Muscle layer of duodenum (tissue), 2 donors: ENCODE data around the gene SPAG7.

Experiments used
- H3K27ac ChIP-seq: one replicate; pipeline ENCODE4 v1.7.0; 2013; ENCODE audit warnings: mild to moderate bottlenecking, low read length
- H3K27me3 ChIP-seq: one replicate; pipeline ENCODE4 v1.7.0; 2013; ENCODE audit warnings: low read depth, mild to moderate bottlenecking, control low read depth, low read length
- H3K36me3 ChIP-seq, 2 donors: one replicate each; pipeline ENCODE4 v1.7.0; 2013; ENCODE audit warnings: low read length in 2 of 2, control low read depth in 1 of 2, mild to moderate bottlenecking in 1 of 2; ENCODE audit not compliant: insufficient read depth in 2 of 2, control insufficient read depth in 1 of 2
- H3K4me1 ChIP-seq, 2 donors: one replicate each; pipeline ENCODE4 v1.7.0; 2013; ENCODE audit warnings: low read length in 2 of 2, mild to moderate bottlenecking in 2 of 2, control low read depth in 1 of 2, moderate library complexity in 1 of 2; ENCODE audit not compliant: insufficient read depth in 2 of 2, control insufficient read depth in 1 of 2
- H3K4me3 ChIP-seq, 2 donors: one replicate each; pipeline ENCODE4 v1.7.0; 2013; ENCODE audit warnings: low read length in 2 of 2, low read depth in 1 of 2, mild to moderate bottlenecking in 1 of 2
- H3K9me3 ChIP-seq, 2 donors: one replicate each; pipeline ENCODE4 v1.7.0; 2013; ENCODE audit warnings: low read length in 2 of 2, control low read depth in 1 of 2, mild to moderate bottlenecking in 1 of 2; ENCODE audit not compliant: control insufficient read depth in 1 of 2
- donor health status: healthy.

Gene SPAG7

DNA sequence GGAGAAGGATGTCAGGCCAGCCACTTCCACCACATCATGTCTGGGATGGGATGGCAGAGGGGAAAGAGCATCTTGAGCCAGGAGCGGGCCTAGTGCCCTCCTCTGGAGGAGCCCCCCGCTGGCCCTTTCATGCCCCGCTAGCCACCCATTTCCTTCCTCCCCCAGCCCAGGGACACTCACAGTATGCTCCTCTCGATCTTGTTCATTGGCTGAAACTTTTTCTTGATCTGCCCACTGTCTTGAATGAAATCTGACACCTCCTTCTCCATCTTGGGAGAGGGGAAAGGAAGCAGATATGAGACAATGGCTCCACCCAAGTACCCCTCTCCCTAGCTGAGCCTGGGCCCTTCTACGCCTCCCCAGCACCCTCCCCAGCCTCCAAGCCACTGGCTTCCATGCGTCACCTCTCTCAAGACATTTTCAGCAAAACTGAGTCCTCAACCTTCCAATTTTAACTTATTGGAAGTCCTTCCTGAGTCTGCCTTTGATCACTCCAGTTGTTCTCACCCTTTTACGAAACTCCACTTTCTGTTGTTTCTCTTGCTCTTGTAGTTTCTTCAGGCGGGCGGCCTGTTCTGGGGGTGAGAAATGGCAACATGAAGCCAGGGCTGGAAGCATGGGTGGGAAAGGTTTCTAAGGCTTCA is 7.2 kb downstream of the SPAG7 start:
- Histone ChIP-seq H3K27me3 (no peaks in the 10 kb centered on the region), H3K4me1 (peaks cover 0 to 2% of the 10 kb centered on the region in 2 donors), H3K36me3 (peaks cover 13 to 29% of the 10 kb centered on the region in 2 donors), H3K27ac (no peak overlapping the region), H3K4me3 (no peak overlapping the region), H3K9me3 (no peaks in the 10 kb centered on the region)

DNA sequence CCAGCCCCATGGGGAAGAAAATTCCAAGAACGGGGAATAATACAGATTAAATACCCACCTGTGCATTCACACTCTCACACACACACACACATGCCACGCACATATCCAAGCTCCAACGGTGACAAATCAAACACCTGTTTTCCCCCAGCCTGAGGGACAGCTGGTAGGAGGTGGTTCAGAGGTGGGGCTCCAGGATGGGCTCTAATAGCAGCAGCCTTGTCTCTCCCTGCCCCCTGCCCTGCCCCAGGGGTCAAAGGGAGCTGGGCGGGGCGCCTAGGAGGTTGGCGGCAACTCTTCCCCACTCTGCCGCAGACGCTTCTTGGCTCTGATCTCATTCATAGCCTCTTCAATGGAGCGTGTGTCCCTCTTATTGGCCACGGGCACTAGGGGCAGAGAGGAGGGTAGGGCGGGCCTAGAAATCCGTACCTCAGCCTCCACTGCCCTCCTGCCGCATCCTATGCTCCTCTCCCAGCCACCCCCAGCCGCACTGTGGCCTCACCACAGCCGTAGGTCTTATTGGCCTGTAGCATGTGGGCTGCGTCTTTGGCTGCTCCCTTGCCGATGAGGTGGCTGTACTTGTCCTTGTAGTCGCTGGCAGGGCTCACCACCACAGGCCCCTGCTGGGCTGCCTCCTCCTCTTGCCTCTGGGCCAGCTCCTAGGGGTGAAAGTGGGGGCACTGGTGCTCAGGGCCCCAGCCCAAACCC is 8.2 kb downstream of the SPAG7 start:
- Histone ChIP-seq H3K9me3 (no peaks in the 10 kb centered on the region), H3K4me1 (no peaks in the 10 kb centered on the region), H3K27ac (no peak overlapping the region), H3K4me3 (no peak overlapping the region), H3K27me3 (no peaks in the 10 kb centered on the region), H3K36me3 (peaks cover 13 to 29% of the 10 kb centered on the region in 2 donors)

DNA sequence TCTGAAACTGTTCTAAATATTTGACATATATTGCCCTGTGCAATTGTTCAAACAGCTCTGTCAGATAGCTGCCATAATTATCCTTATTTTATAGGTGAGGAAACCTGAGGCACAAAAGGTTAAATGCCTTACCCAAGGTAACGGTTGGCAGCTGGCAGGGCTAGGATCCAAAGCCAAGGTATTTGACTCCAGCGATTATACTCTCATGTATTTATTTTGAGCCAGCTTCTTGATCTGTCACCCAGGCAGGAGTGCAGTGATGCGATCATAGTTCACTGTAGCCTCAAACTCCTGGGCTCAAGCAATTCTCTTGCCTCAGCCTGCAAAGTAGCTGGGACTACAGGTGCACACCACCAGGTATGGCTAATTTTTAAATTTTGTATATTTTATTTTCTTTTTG is 9.5 kb downstream of the SPAG7 start:
- no peaks in the 10 kb centered on the region for H3K27me3 ChIP-seq
- no peak overlapping the region for H3K27ac ChIP-seq
- peaks cover 13 to 29% of the 10 kb centered on the region in 2 donors for H3K36me3 ChIP-seq
- H3K4me1 ChIP-seq, result no peaks in the 10 kb centered on the region
- no peaks in the 10 kb centered on the region for H3K9me3 ChIP-seq
- H3K4me3 ChIP-seq, result no peak overlapping the region

DNA sequence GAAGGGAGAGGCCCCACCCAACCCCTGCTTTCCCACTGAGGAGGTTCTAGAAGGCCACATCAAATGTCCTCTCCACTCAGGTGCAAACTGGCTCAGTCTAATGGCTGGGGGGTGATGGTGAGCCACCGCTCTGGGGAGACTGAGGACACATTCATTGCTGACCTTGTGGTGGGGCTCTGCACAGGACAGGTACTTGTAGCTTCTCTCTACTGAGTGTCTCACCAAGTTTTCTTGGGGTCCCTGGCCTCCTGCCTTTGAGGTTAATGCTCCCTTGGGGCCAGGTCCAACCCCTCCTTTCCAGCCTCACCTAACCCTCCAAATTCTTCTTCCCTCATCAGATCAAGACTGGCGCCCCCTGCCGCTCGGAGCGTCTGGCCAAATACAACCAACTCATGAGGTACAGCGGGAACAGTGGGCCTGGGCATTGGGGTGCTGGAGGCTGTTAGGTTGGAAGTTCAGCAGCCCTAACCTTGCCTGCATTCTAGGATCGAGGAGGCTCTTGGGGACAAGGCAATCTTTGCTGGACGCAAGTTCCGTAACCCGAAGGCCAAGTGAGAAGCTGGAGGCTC is 11.0 kb downstream of the SPAG7 start:
- Histone ChIP-seq H3K4me1 (no peaks in the 10 kb centered on the region), H3K4me3 (no peak overlapping the region), H3K27me3 (no peaks in the 10 kb centered on the region), H3K36me3 (peaks cover 13 to 29% of the 10 kb centered on the region in 2 donors), H3K9me3 (no peaks in the 10 kb centered on the region), H3K27ac (no peak overlapping the region)

DNA sequence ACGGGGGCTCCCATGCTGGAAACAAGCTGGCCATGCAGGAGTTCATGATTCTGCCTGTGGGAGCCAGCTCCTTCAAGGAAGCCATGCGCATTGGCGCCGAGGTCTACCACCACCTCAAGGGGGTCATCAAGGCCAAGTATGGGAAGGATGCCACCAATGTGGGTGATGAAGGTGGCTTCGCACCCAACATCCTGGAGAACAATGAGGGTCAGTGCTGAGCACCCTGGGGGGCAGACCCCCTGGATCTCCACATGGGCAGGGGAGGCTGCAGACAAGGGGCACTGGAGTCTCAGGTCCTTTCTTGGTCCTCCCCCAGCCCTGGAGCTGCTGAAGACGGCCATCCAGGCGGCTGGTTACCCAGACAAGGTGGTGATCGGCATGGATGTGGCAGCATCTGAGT is 12.5 kb downstream of the SPAG7 start:
- Histone ChIP-seq H3K27me3 (no peaks in the 10 kb centered on the region), H3K9me3 (no peaks in the 10 kb centered on the region), H3K36me3 (peaks cover 4 to 20% of the 10 kb centered on the region in 2 donors), H3K4me1 (peaks cover 11 to 14% of the 10 kb centered on the region in 2 donors), H3K4me3 (no peak overlapping the region), H3K27ac (no peak overlapping the region)

DNA sequence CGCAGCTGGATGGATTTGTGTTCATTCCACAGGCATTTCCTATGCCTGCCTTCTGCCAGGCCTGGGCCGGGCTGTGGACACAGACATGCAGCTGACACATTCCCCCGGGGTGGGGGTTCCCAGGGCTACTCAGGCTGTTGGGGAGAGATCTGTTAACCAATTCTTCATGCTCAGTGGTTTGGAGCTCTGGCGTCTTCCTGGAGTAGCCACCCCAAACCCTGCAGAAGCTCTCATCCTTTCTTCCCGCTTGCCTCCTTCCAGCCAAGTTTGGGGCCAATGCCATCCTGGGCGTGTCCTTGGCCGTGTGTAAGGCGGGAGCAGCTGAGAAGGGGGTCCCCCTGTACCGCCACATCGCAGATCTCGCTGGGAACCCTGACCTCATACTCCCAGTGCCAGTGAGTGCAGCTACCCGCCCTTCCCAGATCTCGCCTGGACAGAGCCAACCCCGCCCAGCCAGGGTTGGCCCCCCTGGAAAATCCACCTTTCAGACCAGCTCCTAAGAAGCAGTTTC is 14.1 kb downstream of the SPAG7 start:
- Histone ChIP-seq H3K4me3 (no peak overlapping the region), H3K36me3 (peaks cover 0 to 6% of the 10 kb centered on the region in 2 donors), H3K27ac (no peak overlapping the region), H3K4me1 (peaks cover 11 to 15% of the 10 kb centered on the region in 2 donors), H3K27me3 (no peaks in the 10 kb centered on the region), H3K9me3 (no peaks in the 10 kb centered on the region)

DNA sequence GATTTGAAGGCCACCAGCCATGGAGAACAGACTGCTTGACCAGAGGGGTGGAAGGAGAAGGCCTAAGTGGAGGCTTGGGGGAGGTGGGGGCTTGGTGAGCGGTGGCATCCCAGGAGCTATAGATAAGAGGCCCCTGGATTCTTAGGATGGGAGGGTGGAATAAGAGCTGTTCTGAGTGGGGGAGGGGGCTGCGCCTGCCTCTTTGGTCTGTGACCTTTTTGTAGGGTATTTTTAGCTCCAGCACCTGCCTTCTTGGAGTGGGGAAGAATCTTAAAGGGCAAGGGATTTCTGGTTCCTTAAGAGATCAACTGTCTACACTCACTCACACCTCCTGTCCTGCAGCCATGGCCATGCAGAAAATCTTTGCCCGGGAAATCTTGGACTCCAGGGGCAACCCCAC is 16.1 kb downstream of the SPAG7 start:
- H3K36me3 ChIP-seq, result peaks cover under 1 to 5% of the 10 kb centered on the region in 2 donors
- H3K4me3 ChIP-seq, result no peak overlapping the region
- peaks cover 11 to 21% of the 10 kb centered on the region in 2 donors for H3K4me1 ChIP-seq
- no peaks in the 10 kb centered on the region for H3K27me3 ChIP-seq
- H3K9me3 ChIP-seq, result no peaks in the 10 kb centered on the region
- H3K27ac ChIP-seq, result no peak overlapping the region

DNA sequence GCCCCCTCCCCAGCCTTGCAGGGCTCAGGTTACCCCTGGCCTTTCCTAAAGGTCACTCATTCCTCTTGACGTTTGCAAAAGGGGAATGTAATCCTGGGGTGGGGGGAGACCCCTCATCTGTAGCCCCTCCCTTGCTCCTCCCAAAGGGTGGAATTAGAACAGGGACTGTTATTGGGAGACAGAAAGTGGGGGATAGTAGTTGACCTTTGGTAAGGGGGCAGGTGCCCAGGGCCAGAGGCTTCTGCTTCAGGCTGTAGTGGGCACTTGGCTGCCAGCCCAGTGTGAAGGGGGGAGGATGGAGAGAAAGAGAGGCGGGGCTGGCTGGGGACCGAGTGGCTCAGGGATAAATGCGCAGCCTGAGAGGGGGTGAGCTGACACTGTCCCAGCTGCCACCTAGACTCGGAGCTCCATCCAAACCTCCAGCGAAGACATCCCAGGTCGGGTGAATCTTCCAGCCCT is 16.8 kb downstream of the SPAG7 start, which contains the start of gene ENO3:
Gene ENO3, plus strand, starts transcription at position 374 of the 459 bp plus-strand sequence. CDS start 711 bp downstream, outside the sequence.
- Histone ChIP-seq H3K36me3 (peaks cover 5 to 10% of the 10 kb centered on the region in 2 donors), H3K4me3 (peak within 1 kb of the TSS; percentile 44 to 97), H3K4me1 (peaks cover 16 to 28% of the 10 kb centered on the region in 2 donors), H3K9me3 (no peaks in the 10 kb centered on the region), H3K27me3 (no peaks in the 10 kb centered on the region), H3K27ac (peak within 1 kb of the TSS; percentile 79)

DNA sequence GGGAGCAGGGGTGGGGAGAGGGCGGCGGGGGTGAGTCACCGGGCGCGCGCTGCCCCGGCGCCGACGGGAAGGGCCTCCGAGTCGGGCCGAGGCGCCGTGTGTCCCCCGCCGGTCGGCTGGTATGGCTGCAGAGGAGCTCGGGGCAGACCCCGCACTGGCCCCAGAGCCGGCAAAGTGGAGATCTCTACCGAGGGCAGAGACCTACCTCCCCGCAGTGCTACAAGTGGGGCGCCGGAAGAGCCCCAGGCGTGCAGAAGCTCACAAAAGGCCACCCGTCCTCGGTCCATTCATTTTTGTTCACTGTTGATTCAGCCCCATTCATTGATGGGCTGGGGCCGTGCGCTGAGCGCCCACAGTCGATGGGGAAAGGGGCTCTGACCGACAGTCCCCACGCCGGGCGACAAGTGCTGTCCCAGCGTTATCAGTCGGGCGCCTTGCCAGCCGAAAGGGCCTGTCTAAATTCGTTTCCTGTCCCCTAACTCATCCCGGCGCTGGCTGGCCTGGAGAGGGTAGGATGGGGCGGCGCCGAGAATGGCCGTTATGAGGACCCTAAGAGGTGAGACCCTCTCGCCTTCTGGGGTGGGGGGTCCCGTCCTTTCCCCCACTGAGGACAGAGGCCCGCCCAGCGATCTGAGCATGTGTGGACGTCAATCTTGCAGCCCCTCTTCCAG is 17.4 kb downstream of the SPAG7 start:
- Histone ChIP-seq H3K4me1 (peaks cover 21 to 33% of the 10 kb centered on the region in 2 donors), H3K4me3 (peak overlapping the region; percentile 44 to 97), H3K36me3 (peaks cover 11 to 15% of the 10 kb centered on the region in 2 donors), H3K9me3 (no peaks in the 10 kb centered on the region), H3K27me3 (no peaks in the 10 kb centered on the region), H3K27ac (peak overlapping the region; percentile 79)

DNA sequence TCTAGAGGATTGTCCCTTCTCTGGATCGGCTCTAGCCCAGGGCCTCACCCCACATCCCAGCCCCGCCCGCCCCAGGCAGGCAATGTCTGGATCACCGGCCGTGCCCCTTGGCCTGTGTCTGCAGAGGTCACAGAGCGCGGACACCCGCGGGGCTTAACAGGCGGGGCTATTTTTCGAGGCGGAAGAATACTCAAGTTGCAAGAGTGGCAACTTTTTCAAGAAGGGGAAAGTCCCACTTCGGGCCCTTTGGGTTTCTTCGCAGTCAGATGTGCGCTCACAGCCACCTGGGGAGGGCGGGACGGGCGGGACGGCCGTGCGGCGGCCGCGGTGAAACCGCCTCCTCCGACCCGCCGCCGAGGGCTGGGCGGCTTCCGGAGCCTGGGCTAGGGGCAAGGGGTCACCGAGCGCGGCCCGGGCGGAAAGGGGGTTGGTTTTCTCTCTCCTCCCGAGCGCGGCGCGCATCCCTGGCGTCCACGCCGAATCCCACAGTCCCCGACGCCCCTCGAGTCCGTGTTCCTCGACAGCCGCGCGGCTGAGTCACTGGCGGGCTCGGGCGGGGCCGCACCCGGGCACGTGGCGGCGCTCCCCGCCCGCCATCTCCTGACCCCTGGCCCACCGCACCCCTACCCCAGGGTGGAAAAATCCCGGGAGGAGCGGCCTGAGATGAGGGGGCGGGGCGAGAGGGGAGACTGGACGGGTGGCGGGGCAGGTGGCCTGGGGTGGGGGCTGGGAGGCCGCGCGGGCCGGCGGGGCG is 18.1 kb downstream of the SPAG7 start:
- Histone ChIP-seq H3K27me3 (no peaks in the 10 kb centered on the region), H3K27ac (peak overlapping the region; percentile 92), H3K4me3 (peak overlapping the region; percentile 67 to 97), H3K36me3 (peaks cover 18 to 22% of the 10 kb centered on the region in 2 donors), H3K4me1 (peaks cover 28 to 40% of the 10 kb centered on the region in 2 donors), H3K9me3 (no peaks in the 10 kb centered on the region)
